D341Med (cell line): ENCODE results near the gene ZBTB7C.

Source experiments
- DNase-seq: peaks from one replicate; pipeline ENCODE4 v3.0.0; 2012; ENCODE audit warnings: low spot score

ZBTB7C gene

DNA sequence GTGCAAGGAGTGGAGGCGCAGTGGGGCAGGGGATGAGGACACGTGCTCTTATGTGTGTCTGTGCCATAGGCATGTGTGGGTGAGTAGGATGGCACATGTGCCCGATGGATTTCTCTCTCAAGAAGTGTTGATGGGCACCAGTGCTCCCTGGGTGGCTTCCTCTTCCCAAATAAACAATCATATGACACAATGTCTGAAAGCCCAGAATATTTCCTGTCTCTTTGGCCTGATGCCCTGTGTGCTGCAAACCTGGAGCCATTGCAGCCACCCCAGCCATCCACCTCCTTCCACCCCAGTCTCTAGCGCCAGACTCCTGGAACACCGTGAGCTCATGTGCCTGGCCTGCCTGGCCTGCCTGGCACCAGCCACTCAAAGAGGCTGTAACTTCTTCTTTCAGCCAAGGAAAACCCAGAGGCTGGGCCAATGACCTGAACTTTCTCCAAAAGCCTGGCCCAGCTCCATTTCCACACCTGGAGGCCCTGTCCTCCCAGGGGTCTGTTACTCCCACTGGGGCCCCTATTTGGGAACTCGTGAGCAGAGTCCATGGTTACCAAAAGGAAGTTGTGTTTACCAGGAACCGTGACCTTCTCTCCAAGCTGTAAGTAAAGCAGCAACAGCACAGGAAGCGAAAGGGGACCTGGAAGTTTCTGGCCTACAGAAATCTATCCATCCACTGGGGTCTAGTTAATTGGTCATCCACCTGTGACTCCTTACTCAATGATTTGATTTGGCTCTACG lies 9.5 kb upstream of the ZBTB7C start:
- DNase-seq: no peak

DNA sequence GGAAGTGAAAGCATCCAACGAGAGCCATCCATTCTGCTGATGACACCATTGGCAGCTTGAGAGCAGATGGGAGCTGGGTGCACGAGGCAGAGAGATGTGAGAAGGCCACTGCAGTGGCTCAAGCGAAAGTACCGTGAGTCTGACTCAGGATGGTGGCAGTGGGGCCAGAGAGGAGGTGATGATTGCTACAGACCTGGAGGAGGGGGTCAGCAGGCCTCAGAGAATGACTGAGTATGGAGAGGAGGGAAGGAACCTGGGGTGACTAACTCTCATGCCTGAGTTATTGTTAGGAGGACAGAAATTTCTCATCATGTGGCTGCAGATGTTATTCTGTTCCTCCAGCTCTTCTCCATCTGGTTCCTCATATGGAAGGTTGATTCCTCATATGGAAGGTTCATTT lies 8.8 kb upstream of the ZBTB7C start:
- DNase-seq: no peak

DNA sequence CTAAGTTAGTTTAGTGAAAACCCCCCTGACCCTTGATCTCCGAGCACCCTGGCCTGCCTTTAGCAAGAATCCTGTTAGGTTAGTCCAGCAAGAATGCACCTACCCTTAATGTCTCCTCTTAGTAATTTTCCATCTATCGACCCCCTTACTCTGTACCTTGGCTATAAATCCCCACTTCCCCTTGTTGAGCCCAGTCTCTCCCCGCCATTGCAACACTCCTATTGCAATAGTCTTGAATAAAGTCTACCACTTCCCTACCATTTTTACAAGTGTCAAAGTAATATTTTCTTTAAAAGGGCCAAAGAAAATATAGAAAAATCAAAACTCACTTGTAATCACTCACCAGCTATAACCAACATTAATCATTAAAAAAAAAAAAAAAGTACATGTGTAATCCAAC lies 4.2 kb upstream of the ZBTB7C start:
- no peak for DNase-seq

DNA sequence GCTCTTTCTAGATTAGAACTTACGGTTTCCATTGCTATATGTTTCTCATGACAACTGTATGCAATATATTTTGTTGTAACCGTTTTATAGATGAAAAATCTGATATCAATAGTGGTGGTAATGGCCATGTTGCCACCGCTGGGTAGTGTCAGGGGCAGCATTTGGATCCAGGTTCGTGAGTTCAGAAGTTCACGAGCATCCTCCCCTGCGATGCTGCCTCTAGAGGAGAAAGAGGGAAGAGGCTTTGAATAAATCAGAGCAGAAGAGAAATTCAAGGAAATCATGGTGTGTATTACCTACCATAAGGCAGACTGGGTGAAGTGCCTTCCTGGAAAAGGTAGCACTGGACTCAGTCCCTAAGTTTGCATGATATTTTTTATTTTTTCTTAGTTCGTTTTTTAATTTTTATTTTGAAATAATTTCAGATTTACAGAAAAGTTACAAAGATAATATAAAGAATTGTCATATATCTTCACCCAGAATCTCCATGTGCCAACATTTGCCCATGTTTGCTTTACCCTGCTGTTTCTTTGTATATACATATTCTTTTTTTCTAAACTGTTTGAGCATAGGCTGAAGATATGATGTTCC lies 3.3 kb upstream of the ZBTB7C start:
- DNase-seq: peak; percentile 75

DNA sequence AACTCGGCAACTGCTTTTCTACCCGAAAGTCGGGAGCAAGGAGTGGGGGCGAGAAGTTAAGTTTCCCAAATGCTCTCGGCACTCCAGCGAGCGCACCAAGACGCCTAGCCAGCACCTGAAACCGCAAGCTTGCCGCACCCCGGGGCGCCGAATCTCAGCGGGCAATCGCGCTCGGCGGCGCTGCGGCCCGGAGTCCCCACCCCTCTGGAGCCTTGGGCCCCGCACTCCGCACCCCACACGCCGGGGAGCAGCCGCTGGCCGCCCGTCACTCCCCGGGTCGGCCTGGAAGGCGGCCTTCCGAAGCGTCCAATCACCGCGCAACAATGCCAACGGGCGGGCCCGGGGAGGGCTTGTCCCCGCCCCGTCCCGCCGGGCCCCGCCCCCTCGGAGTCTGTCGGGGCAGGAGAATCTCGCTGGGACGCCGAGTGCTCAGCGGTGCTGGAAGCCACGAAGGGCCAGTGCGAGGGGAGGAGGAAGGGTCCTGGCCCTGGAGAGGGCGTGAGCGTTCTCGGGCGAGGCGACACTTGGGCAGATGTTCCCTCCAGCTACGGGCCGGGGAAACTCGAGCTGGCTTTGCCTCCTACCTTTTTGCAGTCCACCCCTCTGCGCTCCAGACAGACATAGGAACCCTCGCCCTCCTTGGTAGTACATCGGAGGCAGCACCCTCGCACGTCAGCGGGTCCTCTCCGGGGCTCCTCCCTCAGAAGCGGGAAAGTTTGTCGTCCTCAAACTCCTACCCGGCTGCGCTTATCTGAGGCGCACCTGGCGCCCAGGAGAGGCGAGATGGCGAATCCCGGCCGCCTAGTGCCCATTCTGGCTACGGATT lies 1.1 kb upstream of the ZBTB7C start:
- DNase-seq: peak; percentile 98

DNA sequence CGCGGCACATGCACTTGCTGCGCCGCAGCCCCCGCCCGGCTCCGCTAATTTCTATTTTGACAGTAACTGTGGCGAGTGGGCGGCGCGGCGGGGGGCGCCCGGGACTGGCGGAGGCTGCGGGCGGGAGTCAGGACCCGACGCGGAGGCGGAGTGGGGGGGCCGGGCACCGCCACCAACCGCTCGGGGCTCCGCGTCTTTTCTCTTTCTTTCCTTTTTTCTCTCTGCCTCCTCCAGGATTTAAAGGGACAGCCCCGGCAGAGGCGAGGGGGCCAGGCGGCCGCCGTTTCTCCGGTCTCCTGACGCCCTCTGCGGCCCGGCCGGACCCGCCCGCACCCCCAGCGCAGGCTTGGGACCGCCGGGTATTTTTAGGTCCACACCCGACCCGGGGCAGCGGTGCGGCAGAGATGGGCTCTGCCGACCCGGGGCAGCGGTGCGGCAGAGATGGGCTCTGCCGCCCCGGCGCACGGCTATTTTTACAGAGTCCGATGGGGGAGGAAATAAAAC lies 460 bp upstream of the ZBTB7C start:
- DNase-seq: peak; percentile 73

DNA sequence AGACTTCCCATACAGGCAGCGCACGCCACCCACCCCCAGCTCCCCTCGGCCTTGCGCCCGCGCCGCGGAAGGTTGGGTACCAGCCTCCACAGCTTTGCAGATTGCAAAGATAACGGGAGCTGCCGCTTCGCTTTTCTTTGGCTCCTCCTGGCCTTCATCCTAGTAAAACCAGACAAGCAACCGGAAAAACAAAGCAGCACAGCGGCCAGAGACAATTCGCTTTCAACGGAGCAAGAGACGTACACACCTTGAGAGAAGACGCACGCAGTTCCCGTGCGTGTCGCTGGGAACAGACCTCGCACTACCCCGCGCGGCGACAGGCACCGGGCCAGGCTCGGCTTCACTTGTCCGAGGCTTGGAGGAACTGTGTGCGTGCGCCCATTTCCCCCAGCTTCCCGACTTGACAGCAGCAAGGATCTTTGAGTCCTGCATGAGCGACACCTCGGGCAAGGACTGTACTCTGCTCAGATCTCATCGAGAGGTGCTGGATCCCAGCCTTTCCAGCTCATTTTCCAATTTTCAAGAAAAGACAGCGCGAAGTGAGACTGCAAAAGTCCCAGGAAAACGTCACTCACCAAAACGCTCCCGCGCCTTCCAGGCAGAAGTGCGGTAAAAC lies 964 bp downstream of the ZBTB7C start:
- DNase-seq: no peak

DNA sequence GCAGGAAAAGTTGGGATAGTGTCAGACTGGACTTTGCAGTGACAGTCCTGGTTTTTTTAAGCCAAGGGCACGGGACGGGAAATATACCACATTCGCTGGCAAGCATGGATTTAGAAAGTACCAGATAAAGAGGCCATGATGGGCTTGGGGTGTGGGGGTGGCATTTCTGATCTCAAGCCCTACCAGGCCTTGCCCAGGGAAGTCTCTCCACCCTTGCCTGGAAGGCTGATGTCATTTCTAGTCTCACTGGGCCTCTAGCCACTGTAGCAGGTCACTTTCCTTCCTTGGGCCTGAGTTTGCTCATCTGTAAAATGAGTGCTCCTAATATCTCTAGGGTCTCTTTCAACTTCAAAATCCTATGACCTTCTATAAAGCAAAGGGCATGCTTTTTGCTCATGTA lies 1.8 kb downstream of the ZBTB7C start:
- no peak for DNase-seq

DNA sequence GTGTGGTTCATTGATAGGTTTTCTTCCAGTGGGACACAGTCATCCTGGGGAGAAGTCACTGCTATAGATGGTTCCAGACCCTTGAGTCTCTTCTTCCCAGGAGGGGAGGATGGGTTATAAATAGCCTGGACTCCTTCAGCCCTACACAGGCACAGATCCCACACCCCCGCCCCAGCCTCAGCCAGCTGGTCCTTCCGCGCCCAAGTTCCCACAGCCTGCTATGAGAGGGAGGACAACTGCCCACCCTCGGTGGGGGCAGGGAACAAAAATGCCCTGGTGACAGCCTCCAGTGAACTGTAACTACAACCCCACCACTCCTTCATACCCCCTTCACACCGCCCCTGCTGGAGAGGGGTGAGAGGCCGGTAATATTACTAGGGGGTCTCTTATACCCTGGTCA lies 3.2 kb downstream of the ZBTB7C start:
- no peak for DNase-seq

DNA sequence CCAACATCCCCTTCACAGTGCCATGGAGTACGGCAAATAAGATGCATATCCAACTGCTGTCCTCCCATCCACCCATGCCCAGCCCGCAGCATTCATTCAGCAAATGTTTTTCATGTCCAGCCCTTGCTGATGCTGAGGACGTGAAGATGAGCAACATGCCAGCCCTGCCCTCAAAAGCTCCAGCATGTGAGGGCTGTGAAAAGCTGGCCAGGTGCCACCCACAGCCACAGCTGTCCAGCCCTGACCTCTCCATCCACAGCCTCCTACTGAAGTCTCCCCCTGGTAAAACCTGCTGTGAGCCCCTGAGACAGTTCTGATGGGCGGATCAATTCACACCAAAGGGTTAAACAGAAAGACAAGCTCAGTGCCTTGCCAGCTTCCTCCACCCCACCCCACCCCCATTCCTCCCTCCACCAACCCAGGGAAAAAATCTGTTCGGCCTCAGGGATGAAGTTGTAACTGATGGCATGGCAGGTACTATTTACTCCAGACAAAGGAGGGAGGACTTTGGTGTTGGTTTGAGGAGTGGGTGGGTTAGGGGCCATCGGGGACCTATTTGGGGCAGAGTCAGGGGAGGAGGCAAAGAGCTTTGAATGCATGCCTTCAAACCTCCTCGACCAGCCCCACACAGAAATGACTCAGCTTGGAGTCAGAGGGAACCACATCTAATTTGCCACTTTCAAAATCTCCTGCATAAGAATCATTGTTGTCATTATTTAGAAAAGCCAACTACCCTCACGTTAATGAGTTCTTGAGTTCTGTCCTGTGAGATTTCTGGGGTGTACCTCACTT lies 4.3 kb downstream of the ZBTB7C start:
- DNase-seq: no peak

DNA sequence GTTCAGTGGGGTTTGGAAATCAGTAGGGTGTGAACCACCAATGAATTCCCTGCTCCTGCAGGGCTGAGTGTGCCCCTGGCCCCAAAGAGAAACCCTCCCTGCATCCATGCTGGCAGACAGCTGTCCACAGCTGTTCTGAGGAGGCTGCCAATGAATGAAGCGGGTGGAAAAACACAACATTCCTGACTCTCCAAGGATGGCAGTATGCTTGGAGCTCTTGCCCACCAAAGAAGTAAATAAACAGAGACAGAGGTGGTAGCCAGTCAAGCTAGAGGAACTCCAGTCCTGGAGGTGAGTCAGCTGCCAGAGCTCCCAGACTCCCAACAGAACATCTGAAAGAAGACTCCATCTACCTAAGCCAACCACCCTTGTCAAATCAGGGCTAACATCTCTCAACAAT lies 6.2 kb downstream of the ZBTB7C start:
- DNase-seq: no peak

DNA sequence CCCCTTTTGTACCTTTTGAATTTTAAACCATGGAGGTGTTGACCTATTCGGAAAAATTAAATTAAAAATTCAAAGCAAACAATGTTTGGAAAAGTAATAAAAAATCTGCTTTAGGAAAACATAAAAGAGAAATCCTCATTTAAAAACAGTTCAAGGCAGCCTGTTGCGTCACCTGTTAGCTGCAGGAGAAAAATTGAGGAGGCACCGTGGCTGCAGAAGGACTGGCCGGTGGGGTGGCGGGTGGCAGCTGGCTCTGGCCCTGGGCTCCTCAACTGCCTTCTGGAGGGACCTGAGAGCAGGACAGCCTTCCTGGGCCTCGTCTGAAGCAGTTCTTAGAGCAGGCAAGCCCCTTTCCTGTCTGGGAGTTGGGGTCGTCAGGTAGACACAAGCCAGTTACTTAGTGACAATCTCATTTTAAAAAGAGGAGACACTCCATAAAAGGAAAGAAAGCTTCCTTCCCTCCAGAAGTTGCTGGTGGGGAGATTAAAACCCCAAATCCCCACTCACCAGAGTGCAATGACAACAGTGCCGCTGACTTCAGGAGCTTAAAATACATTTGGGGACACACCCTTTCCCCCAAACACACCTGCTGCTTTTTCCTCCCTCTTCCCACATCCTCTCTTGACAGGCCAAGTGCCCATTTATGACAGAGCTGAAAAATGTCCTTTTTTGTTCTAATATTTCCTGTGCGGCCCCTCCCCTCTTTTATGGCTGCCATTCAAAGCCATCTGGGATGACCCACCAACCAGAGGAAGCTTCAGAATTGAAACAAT lies 9.7 kb downstream of the ZBTB7C start:
- DNase-seq: no peak

DNA sequence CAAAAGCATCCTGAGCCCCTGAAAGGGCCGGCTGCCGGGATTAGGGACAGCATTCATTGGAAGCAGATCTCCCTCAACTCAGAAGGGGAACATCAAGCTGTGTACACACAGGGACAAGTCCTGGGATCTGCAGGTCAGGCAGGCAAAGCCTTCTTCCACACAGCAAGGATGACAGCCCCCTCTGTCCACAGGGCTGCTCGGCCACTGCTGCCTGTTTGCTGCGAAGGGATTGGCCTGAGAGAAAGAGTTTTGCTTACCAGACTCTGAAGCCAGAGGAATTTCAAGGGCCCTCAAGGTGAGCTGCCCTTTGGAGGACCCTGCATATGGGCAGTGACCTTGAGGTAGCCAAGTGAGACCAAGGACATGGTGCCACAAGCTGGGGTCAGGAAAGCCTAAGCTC lies 11.1 kb downstream of the ZBTB7C start:
- DNase-seq: no peak

DNA sequence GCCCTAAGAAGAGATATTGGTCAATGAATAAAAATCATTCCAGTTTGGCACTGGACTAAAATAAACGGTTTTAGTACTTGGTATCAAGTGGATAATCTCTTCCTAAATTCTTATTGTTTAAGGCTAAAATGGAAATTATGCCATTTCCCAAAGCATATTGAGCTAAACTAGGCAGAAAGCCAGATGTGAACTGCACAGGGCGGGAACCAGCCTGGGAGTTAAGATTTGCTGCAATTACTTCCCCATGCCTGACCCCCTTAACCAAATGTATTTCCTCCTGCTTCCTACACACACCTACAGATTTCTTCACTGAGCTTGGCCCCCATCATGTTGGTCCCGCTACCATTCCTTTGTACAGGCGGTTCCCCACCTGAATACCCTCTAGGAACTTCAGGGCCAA lies 12.2 kb downstream of the ZBTB7C start:
- no peak for DNase-seq

DNA sequence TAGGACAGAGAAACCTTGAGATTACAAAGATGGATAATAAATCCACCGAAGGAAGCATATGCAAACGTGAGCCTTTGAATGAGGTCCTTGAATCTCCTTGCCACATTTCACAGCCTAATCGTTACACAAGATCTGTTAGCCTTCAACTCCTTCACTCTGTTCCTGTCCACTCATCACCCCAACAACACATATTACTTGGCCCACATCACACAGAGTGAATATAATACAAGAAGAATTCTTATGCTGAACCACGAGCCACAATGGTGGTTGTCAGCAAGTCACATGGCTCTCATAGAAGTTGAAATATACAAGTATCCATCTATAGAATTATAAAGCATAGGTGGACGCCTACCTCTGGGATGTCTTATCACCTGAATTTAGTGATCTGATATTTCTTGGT lies 12.6 kb downstream of the ZBTB7C start:
- no peak for DNase-seq

DNA sequence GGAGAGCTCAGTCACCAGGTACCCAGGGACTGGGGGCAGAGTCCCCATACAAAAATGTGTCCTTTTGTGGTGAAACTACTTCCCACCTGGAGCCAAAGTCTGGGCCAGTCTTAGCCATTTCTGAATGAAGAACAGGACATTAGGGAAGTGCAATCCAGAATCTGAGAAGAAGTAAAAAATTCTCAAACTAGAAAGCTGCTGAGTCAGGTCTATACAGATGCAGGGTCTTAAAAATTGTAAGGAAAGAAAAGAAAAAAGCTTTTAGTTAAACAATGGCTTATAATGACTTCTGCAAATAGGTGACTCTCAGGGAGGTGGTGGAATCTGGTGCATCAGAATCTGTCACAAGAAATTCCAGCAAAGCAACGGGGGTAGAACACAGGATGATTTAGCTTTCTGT lies 13.5 kb downstream of the ZBTB7C start:
- no peak for DNase-seq

DNA sequence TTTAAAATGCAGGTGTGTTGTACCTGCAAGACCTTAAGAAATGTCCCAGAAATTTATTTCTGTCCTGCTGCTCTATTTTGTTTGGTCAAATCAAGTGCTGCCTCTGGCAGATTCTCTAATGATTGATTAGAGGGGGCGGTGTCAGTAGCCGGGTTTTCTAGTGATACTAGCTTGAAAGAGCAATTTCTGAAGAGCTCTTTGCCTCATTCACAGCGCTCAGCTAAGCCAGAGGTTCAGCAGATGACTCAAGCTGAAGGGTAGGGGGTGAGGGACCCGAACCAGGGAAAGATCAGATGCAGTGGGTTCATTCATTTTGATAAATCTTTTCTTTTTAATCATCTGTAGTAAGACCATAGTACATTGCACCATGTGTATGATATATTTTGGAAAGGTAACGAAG lies 15.0 kb downstream of the ZBTB7C start:
- no peak for DNase-seq

DNA sequence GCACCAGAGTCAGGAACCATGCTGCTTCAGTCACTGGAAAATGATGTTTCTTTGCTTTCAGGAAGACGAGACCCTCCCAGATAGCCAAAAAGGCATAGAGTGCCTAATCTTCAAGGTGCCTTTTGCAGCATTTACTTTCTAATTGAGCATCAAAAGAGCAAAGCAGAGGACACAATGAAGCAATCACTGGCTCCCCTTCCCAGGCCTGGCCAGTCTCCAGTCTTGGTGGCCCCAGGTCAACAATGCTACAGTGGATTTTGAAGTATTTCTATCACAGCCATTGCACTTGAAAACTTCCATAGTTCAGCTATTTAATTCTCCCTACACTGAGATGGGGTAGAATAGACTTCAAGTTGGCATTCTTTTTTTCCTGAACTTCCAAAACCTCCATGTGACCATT lies 15.4 kb downstream of the ZBTB7C start:
- DNase-seq: no peak

DNA sequence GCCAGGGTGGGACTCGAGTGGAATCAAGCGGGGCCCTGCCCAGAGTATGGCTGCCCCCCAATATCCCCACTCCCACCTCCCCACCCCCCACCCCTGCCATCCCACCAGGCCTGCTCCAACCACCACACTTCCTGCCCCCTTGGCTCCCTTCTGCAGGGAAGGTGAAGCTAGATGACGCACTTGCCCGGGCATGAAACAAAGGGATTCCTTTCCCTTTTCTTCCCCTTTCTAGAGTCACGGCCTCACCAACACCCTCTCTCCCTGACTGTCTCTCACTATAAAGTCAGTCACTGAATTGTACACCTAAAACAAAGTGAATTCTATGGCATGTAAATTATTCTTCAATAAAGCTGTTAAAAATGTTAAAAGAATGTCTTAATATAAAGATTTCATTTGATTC lies 16.0 kb downstream of the ZBTB7C start:
- DNase-seq: no peak

DNA sequence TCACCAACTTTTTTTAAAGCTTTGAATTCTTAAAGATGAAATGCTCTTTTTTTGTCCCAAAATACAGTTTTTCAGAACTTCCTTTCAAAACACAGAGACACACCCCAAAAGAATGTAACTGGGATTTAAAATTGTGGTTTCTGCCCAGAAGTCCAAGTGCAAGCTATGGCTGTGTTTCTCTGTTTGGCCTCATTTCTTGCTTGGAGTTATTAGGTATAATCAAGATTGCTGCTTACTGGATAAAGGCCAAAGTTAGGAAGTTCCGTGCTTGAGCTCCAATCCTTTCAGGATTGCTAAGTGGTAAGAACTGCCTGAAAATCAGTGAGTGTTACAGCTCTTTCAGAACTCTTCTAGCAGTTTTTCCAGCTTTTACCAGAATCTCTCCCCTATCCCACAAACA lies 16.9 kb downstream of the ZBTB7C start:
- DNase-seq: no peak

DNA sequence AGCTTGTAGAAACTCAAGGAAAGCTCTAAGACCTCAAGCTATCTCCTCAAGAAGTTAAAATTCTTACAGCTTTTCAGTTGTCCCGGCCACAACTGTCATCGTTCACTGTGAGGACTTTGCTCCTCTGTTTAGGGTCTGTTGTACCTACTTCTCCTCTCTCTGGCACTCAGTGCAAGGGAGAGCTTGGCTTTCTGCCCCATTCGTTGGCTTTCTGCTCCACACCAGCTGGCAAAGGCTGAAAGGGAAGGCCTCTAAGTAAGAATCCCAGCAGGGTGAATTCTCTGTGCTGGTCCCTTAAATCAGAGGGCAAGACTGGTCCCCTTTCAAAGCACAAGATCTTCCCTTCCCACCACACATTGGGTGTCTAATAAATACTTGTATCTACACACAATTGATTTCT lies 17.3 kb downstream of the ZBTB7C start:
- no peak for DNase-seq
